HepG2 (cell line): ENCODE measurements around the gene PTPRM. TPM values are rescaled to one million over a fixed set of nuclear protein-coding genes. Genes with fewer than 3 reads are reported as not detected.

ENCODE experiments used
- ATAC-seq: fragments of 200-7000 bp; cut with Tn5 transposase; 3 replicates; pipeline ENCODE4 v1.9.1; 2020; ENCODE audit warnings: mild to moderate bottlenecking, moderate library complexity
- BruUV-seq: library from RNA; stranded (reverse); fragments of 400-500 nt; replicated peaks from 2 replicates; lab custom pipeline; 2021; lab: Mats Ljungman, UMichigan
- CTCF ChIA-PET: fragments of 300-600 bp; formaldehyde crosslinking; extraction: SDS; loops from one replicate; lab custom pipeline; 2021; ENCODE audit warnings: low total read pairs, inconsistent platforms, low intra/inter-chr PET ratio; lab: Yijun Ruan, JAX
- POLR2A ChIA-PET: fragments of 350-600 bp; sonication (Branson Sonifier 250); formaldehyde crosslinking; loops from one replicate; lab custom pipeline; 2020; ENCODE audit warnings: antibody characterized with exemption, inconsistent platforms; lab: Yijun Ruan, JAX
- DNase-seq: peaks from one replicate; pipeline ENCODE4 v3.0.0-alpha.2; 2015; ENCODE audit warnings: low spot score
- FAIRE-seq: peaks from 3 replicates; lab custom pipeline; 2011; peaks lifted over from hg19 to GRCh38; lab: Jason Lieb, UNC
- H2AFZ ChIP-seq: one replicate; pipeline ENCODE4 v1.6.1; 2011; ENCODE audit warnings: low read length, inconsistent platforms
- H3K27ac ChIP-seq: fragments of 300-600 bp; 3 replicates; pipeline ENCODE4 v1.8.0; 2011; ENCODE audit warnings: mixed run types, mild to moderate bottlenecking, mixed read lengths, low read length, inconsistent platforms; ENCODE audit not compliant: insufficient read depth; ENCODE audit errors: extremely low read length
- H3K27me3 ChIP-seq, 2 experiments: fragments of 200-600 bp in 1 of 2; 2 replicates in 1 of 2; 3 replicates in 1 of 2; pipeline versions ENCODE4 v1.6.0 to v1.8.0; 2011; ENCODE audit warnings: low read length in 2 of 2, mild to moderate bottlenecking in 2 of 2, moderate library complexity in 2 of 2, inconsistent platforms in 1 of 2; ENCODE audit not compliant: insufficient read depth in 2 of 2, control insufficient read depth in 1 of 2
- H3K36me3 ChIP-seq, 2 experiments: fragments of 200-600 bp in 1 of 2; replicated peaks in 1 of 2; 2 replicates in 1 of 2; 3 replicates in 1 of 2; pipeline versions ENCODE4 v1.5.1 to v1.8.0; 2011; ENCODE audit warnings: low read length in 2 of 2, inconsistent platforms in 1 of 2; ENCODE audit not compliant: insufficient read depth in 2 of 2, control insufficient read depth in 1 of 2
- H3K4me1 ChIP-seq: 2 replicates; pipeline ENCODE4 v1.5.1; 2012; ENCODE audit warnings: low read length, inconsistent platforms; ENCODE audit not compliant: insufficient read depth
- H3K4me2 ChIP-seq: 2 replicates; pipeline ENCODE4 v1.6.0; 2011; ENCODE audit warnings: low read depth, low read length, inconsistent platforms
- H3K4me3 ChIP-seq, 3 experiments: fragments of 200-600 bp in 1 of 3; sonication (generic), shearing (Covaris generic) in 1 of 3; replicated peaks in 1 of 3; 2 replicates each; pipeline ENCODE4 v1.5.1; 2011 to 2016; ENCODE audit warnings: low read length in 3 of 3, inconsistent platforms in 2 of 3, low read depth in 2 of 3, mild to moderate bottlenecking in 2 of 3, control low read depth in 1 of 3, mixed read lengths in 1 of 3; ENCODE audit not compliant: insufficient read depth in 1 of 3
- H3K79me2 ChIP-seq: one replicate; pipeline ENCODE4 v1.6.1; 2011; ENCODE audit warnings: low read length, inconsistent platforms; ENCODE audit not compliant: insufficient read depth
- H3K9ac ChIP-seq: 2 replicates; pipeline ENCODE4 v1.6.0; 2011; ENCODE audit warnings: mild to moderate bottlenecking, low read depth, low read length, inconsistent platforms; ENCODE audit not compliant: insufficient read depth
- H3K9me3 ChIP-seq: 2 replicates; pipeline ENCODE4 v1.5.1; 2012; ENCODE audit warnings: mild to moderate bottlenecking, low read length
- H4K20me1 ChIP-seq: 2 replicates; pipeline ENCODE4 v1.6.0; 2011; ENCODE audit warnings: inconsistent platforms, mild to moderate bottlenecking, low read length, moderate library complexity; ENCODE audit not compliant: insufficient read depth
- MYC ChIP-seq: sonication (generic); formaldehyde crosslinking; IDR thresholded peaks from 2 replicates; pipeline ENCODE4 v1.9.0; 2021; ENCODE audit warnings: missing genetic modification reagents, borderline replicate concordance
- POLR2G ChIP-seq: fragments of 200-400 bp; formaldehyde crosslinking; IDR thresholded peaks from 2 replicates; pipeline ENCODE4 v1.6.1; 2018; ENCODE audit warnings: mild to moderate bottlenecking, low read depth, low read length, moderate library complexity
- SP5 ChIP-seq: IDR thresholded peaks from 2 replicates; pipeline ENCODE4 v1.6.1; 2016; ENCODE audit warnings: low read depth, borderline replicate concordance
- WGBS: methylation state at CpG from one replicate; pipeline ENCODE4 v1.1.6; 2017; ENCODE audit warnings: low lambda C conversion rate; 5-methylcytosine and 5-hydroxymethylcytosine counted together
- in situ Hi-C: cut with HindIII; loops from 2 replicates; pipeline ENCODE4 v1.10.0; 2017; ENCODE audit warnings: low pct_unique_long_range_greater_than_20kb; ENCODE audit not compliant: extremely low pct_ligation_motif_present
- intact Hi-C: fragments of 100-400 bp; cut with micrococcal nuclease; formaldehyde crosslinking; loops from one replicate; pipeline ENCODE4 v1.10.0; 2022; ENCODE audit not compliant: unreplicated experiment
- polyA plus RNA-seq, 8 experiments: library from polyadenylated mRNA; depleted of rRNA in 3 of 8; stranded (reverse) in 7 of 8; unstranded in 1 of 8; fragments of >200 nt; fragmentation: Illumina TruSeq in 4 of 8; extraction: Trizol in 4 of 8; gene quantifications; 2 replicates each; pipeline versions ENCODE4 v1.2.1 to v1.2.3, GENCODE V29; 2011 to 2016; ENCODE audit warnings: low read depth in 4 of 8, missing spikeins in 1 of 8, mixed read lengths in 1 of 8; ENCODE audit not compliant: insufficient read depth in 1 of 8
- total RNA-seq, 5 experiments: library from RNA; depleted of rRNA; stranded (reverse); fragments of >200 nt; fragmentation: Illumina TruSeq; extraction: Trizol; gene quantifications; 2 replicates each; pipeline ENCODE4 v1.2.3, GENCODE V29; 2016; ENCODE audit warnings: low read depth in 1 of 5

Gene PTPRM
- total and polyA plus RNA-seq, 2 of the 13 experiments (the other 11 are each of a cell fraction or from before 2014, with no cell fraction given) = 12.6 to 108 TPM

- no peaks in the 10 kb centered on the region for H4K20me1 ChIP-seq
- H3K27ac ChIP-seq = no peak overlapping the region
- BruUV-seq = no TSS peak
- intact Hi-C loops = no loop called here
- 77% methylated on average over 3 of the region's 3 CpGs for WGBS
- no peak overlapping the region for H2AFZ ChIP-seq
- no peaks in the 10 kb centered on the region for H3K79me2 ChIP-seq
- in situ Hi-C loops = loop anchor here (25.0 kb wide), 1 partner anchor 92 kb away; no protein-coding TSS in a partner anchor
- no peak overlapping the region for H3K4me3 ChIP-seq
- H3K27me3 ChIP-seq = no peaks in the 10 kb centered on the region
- peaks cover 22% of the 10 kb centered on the region for H3K9me3 ChIP-seq
- no peak overlapping the region for H3K9ac ChIP-seq
- no peaks in the 10 kb centered on the region for H3K36me3 ChIP-seq
- H3K4me1 ChIP-seq = peaks cover 5% of the 10 kb centered on the region; the same call in 1 of the 2 replicates
- FAIRE-seq (no peak), DNase-seq (no peak)
- ChIA-PET POLR2A (no interaction called here), CTCF (no interaction called here)
- H3K4me2 ChIP-seq = no peak overlapping the region
- TF ChIP-seq POLR2G = no peak
- TF ChIP-seq, all 625 proteins: peak for 0
- ATAC-seq = no peak
Measured at GRCh38 chr18:8229787-8230186, 662.7 kb downstream of the PTPRM start.

GRCh38 chr18:8231316-8231715, 664.2 kb downstream of the PTPRM start:
- Histone ChIP-seq H3K4me1 (peaks cover 5% of the 10 kb centered on the region; the same call in 1 of the 2 replicates), H4K20me1 (no peaks in the 10 kb centered on the region), H3K9me3 (peaks cover 7% of the 10 kb centered on the region; the same call in 1 of the 2 replicates), H3K27me3 (no peaks in the 10 kb centered on the region), H3K9ac (no peak overlapping the region), H2AFZ (no peak overlapping the region), H3K79me2 (no peaks in the 10 kb centered on the region), H3K27ac (no peak overlapping the region), H3K36me3 (no peaks in the 10 kb centered on the region), H3K4me2 (no peak overlapping the region), H3K4me3 (no peak overlapping the region)
- WGBS = 83% methylated on average over 4 of the region's 5 CpGs
- in situ Hi-C loops (loop anchor here (25.0 kb wide), 1 partner anchor 94 kb away; no protein-coding TSS in a partner anchor), intact Hi-C loops (no loop called here)
- no peak for TF ChIP-seq SP5 (CRISPR knock-in tag)
- no peak for TF ChIP-seq MYC (CRISPR knock-in tag)
- FAIRE-seq = no peak
- no peak for ATAC-seq
- ChIA-PET POLR2A (no interaction called here), CTCF (no interaction called here)
- BruUV-seq = no TSS peak
- DNase-seq = no peak
